Loucy (cell line): Measurements from ENCODE around the gene DBF4B.

Experiments
- CTCF ChIP-seq: fragments of 200-600 bp; sonication (generic); conservative IDR thresholded peaks from 2 replicates; pipeline ENCODE4 v1.5.1; 2014; ENCODE audit warnings: mild to moderate bottlenecking, antibody characterized with exemption, low read length
- EZH2phosphoT487 ChIP-seq: fragments of 200-600 bp; IDR thresholded peaks from 2 replicates; pipeline ENCODE4 v1.6.1; 2018; ENCODE audit warnings: antibody characterized with exemption, mild to moderate bottlenecking, moderate library complexity, borderline replicate concordance

GRCh38 chr17:44736551-44737240 lies 28.2 kb downstream of the DBF4B start:
- TF ChIP-seq CTCF (no peak), EZH2phosphoT487 (no peak)
